GM12891 (cell line): Measurements from ENCODE around the gene MYH15.

ENCODE experiments used
- PAX5 ChIP-seq: IDR thresholded peaks from 2 replicates; pipeline ENCODE4 v1.6.1; 2011; ENCODE audit warnings: low read length, moderate library complexity, mild to moderate bottlenecking; ENCODE audit not compliant: insufficient read depth, severe bottlenecking
- POLR2A ChIP-seq: IDR thresholded peaks from 2 replicates; pipeline ENCODE4 v1.6.1; 2011; ENCODE audit warnings: low read depth, low read length, control low read depth
- POLR2AphosphoS5 ChIP-seq: IDR thresholded peaks from 2 replicates; pipeline ENCODE4 v1.6.1; 2011; ENCODE audit warnings: low read depth, low read length, control low read depth
- POU2F2 ChIP-seq: IDR thresholded peaks from 2 replicates; pipeline ENCODE4 v1.6.1; 2011; ENCODE audit warnings: low read depth, mild to moderate bottlenecking, control low read depth, low read length, moderate library complexity
- SPI1 ChIP-seq: IDR thresholded peaks from 2 replicates; pipeline ENCODE4 v1.6.1; 2011; ENCODE audit warnings: low read depth, low read length, control low read depth
- TAF1 ChIP-seq: IDR thresholded peaks from 2 replicates; pipeline ENCODE4 v1.6.1; 2011; ENCODE audit warnings: low read depth, low read length, control low read depth

GRCh38 chr3:108503722-108504121 lies 6.7 kb downstream of the MYH15 start:
- no peak for TF ChIP-seq POLR2AphosphoS5
- no peak for TF ChIP-seq POLR2A
- no peak for TF ChIP-seq SPI1
- TF ChIP-seq TAF1: no peak
- TF ChIP-seq POU2F2: no peak
- no peak for TF ChIP-seq PAX5
